Natural killer cell (primary cell): ENCODE data around the gene ZDHHC18. TPM values are rescaled to one million over a fixed set of nuclear protein-coding genes. Genes with fewer than 3 reads are reported as not detected.

Source experiments
- ATAC-seq, 3 donors: fragments of 150-1000 bp in 2 of 3; fragments of 200-7000 bp in 1 of 3; cut with Tn5 transposase; 1 replicate in 1 of 3; 2 replicates in 2 of 3; pipeline ENCODE4 v1.10.0; 2021; ENCODE audit warnings: mild to moderate bottlenecking in 2 of 3, moderate library complexity in 2 of 3
- DNase-seq, 2 donors: peaks; one replicate each; pipeline versions ENCODE4 v3.0.0 to v3.0.0-alpha.2; 2013 to 2021; ENCODE audit warnings: mixed read lengths in 1 of 2
- H3K27ac ChIP-seq: one replicate; pipeline ENCODE4 v1.5.1; 2013; ENCODE audit warnings: mild to moderate bottlenecking, low read length
- H3K27me3 ChIP-seq: one replicate; pipeline ENCODE4 v1.6.1; 2013; ENCODE audit warnings: low read length; ENCODE audit not compliant: control insufficient read depth, insufficient read depth
- H3K36me3 ChIP-seq: one replicate; pipeline ENCODE4 v1.6.1; 2013; ENCODE audit warnings: low read length; ENCODE audit not compliant: control insufficient read depth, insufficient read depth
- H3K4me1 ChIP-seq: one replicate; pipeline ENCODE4 v1.6.1; 2013; ENCODE audit warnings: low read length; ENCODE audit not compliant: control insufficient read depth, insufficient read depth
- H3K4me3 ChIP-seq: one replicate; pipeline ENCODE4 v1.5.1; 2013; ENCODE audit warnings: low read length
- H3K9me3 ChIP-seq: one replicate; pipeline ENCODE4 v1.6.1; 2013; ENCODE audit warnings: low read length; ENCODE audit not compliant: control insufficient read depth, insufficient read depth
- H3K27ac Mint-ChIP-seq, 2 donors: one replicate each; pipeline ENCODE4 v1.8.0; 2022; ENCODE audit warnings: mild to moderate bottlenecking in 2 of 2, mixed read lengths in 2 of 2, moderate library complexity in 1 of 2
- H3K27me3 Mint-ChIP-seq, 2 donors: one replicate each; pipeline ENCODE4 v1.8.0; 2022; ENCODE audit warnings: low read depth in 2 of 2, mixed read lengths in 2 of 2
- H3K36me3 Mint-ChIP-seq: one replicate; pipeline ENCODE4 v1.8.0; 2022; ENCODE audit warnings: mixed read lengths
- H3K4me1 Mint-ChIP-seq, 2 donors: one replicate each; pipeline ENCODE4 v1.8.0; 2022; ENCODE audit warnings: mixed read lengths in 2 of 2
- H3K4me3 Mint-ChIP-seq: one replicate; pipeline ENCODE4 v1.8.0; 2022; ENCODE audit warnings: mild to moderate bottlenecking, moderate library complexity, mixed read lengths
- H3K9me3 Mint-ChIP-seq, 2 donors: one replicate each; pipeline ENCODE4 v1.8.0; 2022; ENCODE audit warnings: mixed read lengths in 2 of 2
- CTCF ChIP-seq: fragments of 200-600 bp; IDR thresholded peaks from one replicate; pipeline ENCODE4 v1.8.0; 2022; ENCODE audit warnings: antibody characterized with exemption
- WGBS: methylation state at CpG from one replicate; pipeline ENCODE4 v1.1.7; 2013; ENCODE audit warnings: missing lambda C conversion rate; ENCODE audit not compliant: insufficient coverage; 5-methylcytosine and 5-hydroxymethylcytosine counted together
- intact Hi-C: fragments of 100-400 bp; cut with micrococcal nuclease; formaldehyde crosslinking; loops from one replicate; pipeline ENCODE4 v1.14.2; 2022
- total RNA-seq, 4 donors: library from RNA; stranded (reverse); fragments of 120-200 nt in 1 of 4; gene quantifications; one replicate each; pipeline versions ENCODE4 v1.2.3 to v1.2.4, GENCODE V29; 2013 to 2022

The ZDHHC18 gene
- total RNA-seq, 3 donors from 2014 or later (not counting 1 experiment from before 2014, with no cell fraction given) = 70.0 to 74.6 (median 72.3) TPM

GRCh38 chr1:26897351-26897750 is 70.9 kb downstream of the ZDHHC18 start:
- no peaks in the 10 kb centered on the region for H3K9me3 ChIP-seq
- Mint-ChIP-seq H3K9me3 (no peaks in the 10 kb centered on the region), H3K4me1 (peaks cover 24 to 34% of the 10 kb centered on the region in 2 donors), H3K27ac (no peak overlapping the region), H3K4me3 (no peak overlapping the region), H3K27me3 (no peaks in the 10 kb centered on the region), H3K36me3 (peaks cover 7% of the 10 kb centered on the region)
- 99% methylated on average over 9 of the region's 9 CpGs for WGBS
- peaks cover 14% of the 10 kb centered on the region for H3K4me1 ChIP-seq
- ATAC-seq (no peak), DNase-seq (no peak)
- H3K27me3 ChIP-seq = no peaks in the 10 kb centered on the region
- H3K36me3 ChIP-seq = peaks cover 29% of the 10 kb centered on the region
- intact Hi-C loops = no loop called here
- no peak overlapping the region for H3K27ac ChIP-seq
- no peak overlapping the region for H3K4me3 ChIP-seq
- no peak for TF ChIP-seq CTCF

GRCh38 chr1:26900001-26900814 is 73.7 kb downstream of the ZDHHC18 start, which contains the start of gene GPATCH3:
GPATCH3 (minus strand) TSS chr1:26900467; CDS start chr1:26900442, 25 bp downstream.
- H3K4me3 Mint-ChIP-seq = peak within 1 kb of the TSS; percentile 97
- no peaks in the 10 kb centered on the region for H3K9me3 Mint-ChIP-seq
- H3K27me3 ChIP-seq = no peaks in the 10 kb centered on the region

GRCh38 chr1:26900815-26901511 is 74.5 kb downstream of the ZDHHC18 start:
- Histone ChIP-seq H3K4me1 (peaks cover 14% of the 10 kb centered on the region), H3K36me3 (peaks cover 4% of the 10 kb centered on the region), H3K4me3 (peak overlapping the region; percentile 92), H3K27ac (peak overlapping the region; percentile 87), H3K9me3 (no peaks in the 10 kb centered on the region), H3K27me3 (no peaks in the 10 kb centered on the region)
- TF ChIP-seq CTCF = no peak
- H3K36me3 Mint-ChIP-seq = no peaks in the 10 kb centered on the region
- no peaks in the 10 kb centered on the region for H3K9me3 Mint-ChIP-seq
- ATAC-seq (no peak), DNase-seq (no peak)
- intact Hi-C loops = loop anchor here (1.0 kb wide), 2 partner anchors 20 to 36 kb away; partner anchors contain the start of gene NUDC
- 45% methylated on average over 12 of the region's 18 CpGs for WGBS
- no peaks in the 10 kb centered on the region for H3K27me3 Mint-ChIP-seq
- H3K27ac Mint-ChIP-seq = peak overlapping the region; percentile 95 to 96
- peak overlapping the region; percentile 97 for H3K4me3 Mint-ChIP-seq
- H3K4me1 Mint-ChIP-seq = peaks cover 24 to 28% of the 10 kb centered on the region in 2 donors

More at GRCh38 chr1:26900001-26900814, 73.7 kb downstream of the ZDHHC18 start, which contains the start of gene GPATCH3:
- Mint-ChIP-seq H3K27ac (peak within 1 kb of the TSS; percentile 95 to 96), H3K36me3 (no peaks in the 10 kb centered on the region), H3K27me3 (no peaks in the 10 kb centered on the region), H3K4me1 (peaks cover 24 to 28% of the 10 kb centered on the region in 2 donors)
- Histone ChIP-seq H3K9me3 (no peaks in the 10 kb centered on the region), H3K4me3 (peak within 1 kb of the TSS; percentile 92), H3K4me1 (peaks cover 14% of the 10 kb centered on the region), H3K36me3 (peaks cover 4% of the 10 kb centered on the region), H3K27ac (peak within 1 kb of the TSS; percentile 87)
- DNase-seq (peak; percentile 79 to 96), ATAC-seq (peak; percentile 91 to 93 (median 92))
- TF ChIP-seq CTCF = no peak
- under 1% methylated on average over 49 of the region's 50 CpGs for WGBS
- intact Hi-C loops = loop anchor here (1.0 kb wide), 2 partner anchors 21 to 35 kb away; partner anchors contain the start of gene NUDC

Other genes starting within 250 kb of the ZDHHC18 start
- gene ARID1A, start 130.7 kb upstream of the ZDHHC18 start, total RNA-seq = 100 to 1,000 TPM; 199 to 214 (median 202) TPM
- gene PIGV, start 38.7 kb upstream of the ZDHHC18 start, total RNA-seq = 10 to 100 TPM; 23.1 to 35.2 (median 30.3) TPM
- 1 to 10 TPM in 1 of 3 donors, under 1 TPM in 1, not detected in 1; 0.66 to 1.3 TPM for gene SFN, start 36.5 kb downstream of the ZDHHC18 start, total RNA-seq
- 10 to 100 TPM; 32.4 to 42.6 (median 37.9) TPM for gene GPN2, start 63.6 kb downstream of the ZDHHC18 start, total RNA-seq
- 10 to 100 TPM; 25.5 to 41.3 (median 34.6) TPM for gene GPATCH3, start 73.8 kb downstream of the ZDHHC18 start, total RNA-seq
- gene NR0B2, start 87.3 kb downstream of the ZDHHC18 start, total RNA-seq = not detected
- 10 to 100 TPM; 43.6 to 46.6 (median 43.7) TPM for gene NUDC, start 95.1 kb downstream of the ZDHHC18 start, total RNA-seq
- under 1 TPM in 2 of 3 donors, not detected in 1; 0.20 to 0.52 TPM for gene KDF1, start 133.8 kb downstream of the ZDHHC18 start, total RNA-seq
- gene TRNP1, start 167.0 kb downstream of the ZDHHC18 start, total RNA-seq = 1 to 10 TPM in 1 of 3 donors, under 1 TPM in 2; 0.18 to 3.0 (median 0.95) TPM
- under 1 TPM in 1 of 3 donors, not detected in 2; 0.40 TPM for gene TENT5B, start 186.2 kb downstream of the ZDHHC18 start, total RNA-seq